ENCODE measurements around the gene SV2C. TPM values are rescaled to one million over a fixed set of nuclear protein-coding genes. Genes with fewer than 3 reads are reported as not detected.

The SV2C gene
- total and polyA plus RNA-seq, 8 donors = 0.13 to 30.8 (median 1.4) TPM; not detected in 2

DNA sequence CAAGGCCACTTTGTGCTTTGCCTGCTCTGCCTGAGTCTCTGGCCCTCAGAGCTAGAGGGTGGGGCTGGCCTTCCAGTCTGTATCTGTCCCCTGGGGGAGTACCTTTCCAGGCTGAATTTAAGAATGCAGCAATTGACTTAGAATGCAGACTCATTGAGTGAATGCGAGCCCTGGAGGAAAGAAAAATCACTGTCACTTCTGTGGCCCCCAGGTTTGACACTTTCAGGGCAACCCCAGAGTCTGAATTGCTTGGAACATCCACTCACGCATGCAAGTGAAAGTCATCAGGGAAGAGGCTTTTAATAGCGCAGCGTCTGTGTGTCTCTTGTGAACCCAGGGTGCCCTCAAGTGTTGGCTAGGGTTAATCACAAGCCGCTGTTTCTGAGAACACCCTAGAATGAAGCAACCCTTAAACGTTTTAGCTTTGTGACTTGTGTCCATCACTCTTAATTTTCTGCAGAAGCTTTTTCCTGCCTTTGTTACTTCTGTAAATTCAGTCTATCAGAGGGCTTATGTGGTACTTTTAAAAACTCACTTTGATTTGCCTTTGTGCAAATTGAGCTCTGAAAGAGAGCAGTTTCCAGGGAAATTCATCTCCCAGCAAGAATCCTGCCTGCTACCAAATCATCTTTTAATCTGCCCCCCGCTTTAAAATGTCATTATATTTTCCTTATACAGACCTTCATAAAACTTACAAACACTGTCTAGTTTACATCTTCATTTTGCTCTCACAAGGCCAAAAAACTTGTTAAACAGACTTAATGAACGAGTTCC is 173.1 kb downstream of the SV2C start:
- TF ChIP-seq, protein P1, sequence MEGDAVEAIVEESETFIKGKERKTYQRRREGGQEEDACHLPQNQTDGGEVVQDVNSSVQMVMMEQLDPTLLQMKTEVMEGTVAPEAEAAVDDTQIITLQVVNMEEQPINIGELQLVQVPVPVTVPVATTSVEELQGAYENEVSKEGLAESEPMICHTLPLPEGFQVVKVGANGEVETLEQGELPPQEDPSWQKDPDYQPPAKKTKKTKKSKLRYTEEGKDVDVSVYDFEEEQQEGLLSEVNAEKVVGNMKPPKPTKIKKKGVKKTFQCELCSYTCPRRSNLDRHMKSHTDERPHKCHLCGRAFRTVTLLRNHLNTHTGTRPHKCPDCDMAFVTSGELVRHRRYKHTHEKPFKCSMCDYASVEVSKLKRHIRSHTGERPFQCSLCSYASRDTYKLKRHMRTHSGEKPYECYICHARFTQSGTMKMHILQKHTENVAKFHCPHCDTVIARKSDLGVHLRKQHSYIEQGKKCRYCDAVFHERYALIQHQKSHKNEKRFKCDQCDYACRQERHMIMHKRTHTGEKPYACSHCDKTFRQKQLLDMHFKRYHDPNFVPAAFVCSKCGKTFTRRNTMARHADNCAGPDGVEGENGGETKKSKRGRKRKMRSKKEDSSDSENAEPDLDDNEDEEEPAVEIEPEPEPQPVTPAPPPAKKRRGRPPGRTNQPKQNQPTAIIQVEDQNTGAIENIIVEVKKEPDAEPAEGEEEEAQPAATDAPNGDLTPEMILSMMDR (IDR thresholded peaks at IDR 0.05) = peak in 5 of 7 experiments; percentile 25 to 46 (median 41)
- no peak for TF ChIP-seq POLR2A (IDR thresholded peaks at IDR 0.05)
- intact Hi-C loops (cut with DNase I; ENCODE audit: low total_unique reads) = loop anchor here (10.0 kb wide), 1 partner anchor 182 kb away; no protein-coding TSS in a partner anchor
- Histone ChIP-seq H3K4me1 (peaks cover 0 to 11% (median 5%) of the 10 kb centered on the region in 4 donors), H3K4me3 (no peak overlapping the region), H3K9me3 (no peaks in the 10 kb centered on the region), H3K27me3 (peaks cover 0 to 7% (median 0%) of the 10 kb centered on the region in 3 donors), H3K36me3 (no peaks in the 10 kb centered on the region), H3K27ac (no peak overlapping the region)
- WGBS, 5 donors = 19 to 22% (median 20%) methylated on average over 8 of the region's 8 CpGs
- peak; percentile 54 to 90 for DNase-seq

GRCh38 chr5:76257225-76257833 is 174.1 kb downstream of the SV2C start:
- 85 to 88% (median 87%) methylated on average over 6 of the region's 6 CpGs for WGBS, 5 donors
- TF ChIP-seq EP300 (IDR thresholded peaks at IDR 0.05) = no peak
- no peak overlapping the region for H3K4me3 ChIP-seq
- DNase-seq = no peak
- no peaks in the 10 kb centered on the region for H3K9me3 ChIP-seq
- H3K36me3 ChIP-seq = no peaks in the 10 kb centered on the region
- H3K4me1 ChIP-seq = peaks cover 0 to 11% (median 5%) of the 10 kb centered on the region in 4 donors
- H3K27me3 ChIP-seq = peaks cover 0 to 7% (median 0%) of the 10 kb centered on the region in 3 donors
- intact Hi-C loops (cut with DNase I; ENCODE audit: low total_unique reads) = loop anchor here (10.0 kb wide), 1 partner anchor 183 kb away; no protein-coding TSS in a partner anchor
- H3K27ac ChIP-seq = no peak overlapping the region

DNA sequence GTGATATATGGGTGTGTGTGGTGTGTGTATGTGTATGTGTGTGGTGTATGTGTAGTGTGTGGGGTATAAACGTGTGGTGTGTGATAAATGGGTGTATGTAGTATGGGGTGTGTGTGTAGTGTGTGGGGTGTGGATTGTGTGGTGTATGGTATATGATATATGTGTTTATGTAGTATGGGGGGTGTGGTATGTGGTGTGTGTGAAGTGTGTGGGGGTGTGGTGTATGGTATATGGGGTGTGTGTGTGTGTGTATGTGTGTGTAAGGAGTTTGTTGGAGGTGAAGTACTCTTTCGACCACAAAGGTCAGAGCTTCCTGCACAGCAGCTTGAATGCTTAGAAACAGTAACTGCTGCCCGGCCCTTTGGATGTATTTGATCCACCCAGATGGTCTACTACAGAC is 174.7 kb downstream of the SV2C start:
- intact Hi-C loops (cut with DNase I; ENCODE audit: low total_unique reads) = loop anchor here (10.0 kb wide), 1 partner anchor 183 kb away; no protein-coding TSS in a partner anchor
- TF ChIP-seq POLR2A (IDR thresholded peaks at IDR 0.05) = no peak
- TF ChIP-seq, protein P1 (IDR thresholded peaks at IDR 0.05) = no peak
- TF ChIP-seq EP300 (IDR thresholded peaks at IDR 0.05) = no peak
- TF ChIP-seq POLR2AphosphoS5 (IDR thresholded peaks at IDR 0.05) = no peak
- Histone ChIP-seq H3K4me3 (no peak overlapping the region), H3K36me3 (no peaks in the 10 kb centered on the region), H3K27ac (no peak overlapping the region), H3K27me3 (peaks cover 0 to 7% (median 0%) of the 10 kb centered on the region in 3 donors), H3K4me1 (peaks cover 0 to 11% (median 5%) of the 10 kb centered on the region in 4 donors), H3K9me3 (no peaks in the 10 kb centered on the region)
- no peak for DNase-seq
- WGBS, 5 donors = 73 to 81% (median 76%) methylated on average over 3 of the region's 3 CpGs

GRCh38 chr5:76264681-76265080 is 181.5 kb downstream of the SV2C start:
- H3K27me3 ChIP-seq = peaks cover 0 to 10% (median 0%) of the 10 kb centered on the region in 3 donors
- H3K4me1 ChIP-seq = no peaks in the 10 kb centered on the region
- no peak overlapping the region for H3K4me3 ChIP-seq
- DNase-seq = no peak
- H3K27ac ChIP-seq = no peak overlapping the region
- 77 to 93% (median 84%) methylated on average over 4 to 5 of the region's 5 CpGs for WGBS, 5 donors
- no peaks in the 10 kb centered on the region for H3K36me3 ChIP-seq
- no peaks in the 10 kb centered on the region for H3K9me3 ChIP-seq
- TF ChIP-seq POLR2A (IDR thresholded peaks at IDR 0.05) = no peak
- no peak for TF ChIP-seq EP300 (IDR thresholded peaks at IDR 0.05)
- TF ChIP-seq, protein P1 (IDR thresholded peaks at IDR 0.05) = no peak
- no peak for TF ChIP-seq POLR2AphosphoS5 (IDR thresholded peaks at IDR 0.05)
- intact Hi-C loops (cut with DNase I; ENCODE audit: low total_unique reads) = no loop called here
